NCI-H748 (cell line): Measurements from ENCODE around the gene KRT16.
"Not testable (repeated sequence)": the region's sequence is repeated elsewhere in the genome, so short reads cannot be mapped to it uniquely, and the experiment has no call there.

ENCODE experiments used
- DNase-seq: peaks from one replicate; lab custom pipeline; 2025; ENCODE audit not compliant: unreplicated experiment; lab: John Stamatoyannopoulos, UW

The KRT16 gene

GRCh38 chr17:41612376-41613160, at the start of gene KRT16:
TSS of gene KRT16 (minus strand) at chr17:41612767. CDS start at chr17:41612688, 79 bp downstream.
- not testable (repeated sequence) for DNase-seq

GRCh38 chr17:41660221-41660711, 47.7 kb upstream of the KRT16 start:
- no peak for DNase-seq

- DNase-seq: no peak
Observed at GRCh38 chr17:41659427-41660212, 47.1 kb upstream of the KRT16 start.

GRCh38 chr17:41658846-41659245, 46.3 kb upstream of the KRT16 start:
- no peak for DNase-seq

- DNase-seq: no peak
Observed at GRCh38 chr17:41657936-41658335, 45.4 kb upstream of the KRT16 start.

- DNase-seq: no peak
Observed at GRCh38 chr17:41657176-41657754, 44.7 kb upstream of the KRT16 start.

GRCh38 chr17:41656249-41657023, 43.9 kb upstream of the KRT16 start:
- DNase-seq: no peak

GRCh38 chr17:41655611-41656111, 43.1 kb upstream of the KRT16 start:
- DNase-seq: no peak

GRCh38 chr17:41654678-41655607, 42.4 kb upstream of the KRT16 start:
- no peak for DNase-seq

- DNase-seq: peak; percentile 44
Observed at GRCh38 chr17:41653892-41654677, 41.5 kb upstream of the KRT16 start.

GRCh38 chr17:41653421-41653820, 40.9 kb upstream of the KRT16 start:
- DNase-seq: no peak

GRCh38 chr17:41652461-41652970, 39.9 kb upstream of the KRT16 start:
- DNase-seq: no peak

GRCh38 chr17:41651625-41652460, 39.3 kb upstream of the KRT16 start:
- DNase-seq: no peak

GRCh38 chr17:41650794-41651624, 38.4 kb upstream of the KRT16 start:
- DNase-seq: no peak

- DNase-seq: no peak
Observed at GRCh38 chr17:41649923-41650519, 37.5 kb upstream of the KRT16 start.

GRCh38 chr17:41648411-41649195, 36.0 kb upstream of the KRT16 start:
- DNase-seq: peak; percentile 81
